ENCODE results near the gene CCNG1.
"Not testable (repeated sequence)": the region's sequence is repeated elsewhere in the genome, so short reads cannot be mapped to it uniquely, and the experiment has no call there.

The CCNG1 gene

GRCh38 chr5:163444526-163444925 is 7.1 kb downstream of the CCNG1 start:
- DNase-seq, result no peak

- DNase-seq, result no peak
Observed at GRCh38 chr5:163445345-163445744, 8.0 kb downstream of the CCNG1 start.

- DNase-seq, result no peak
Observed at GRCh38 chr5:163447191-163447590, 9.8 kb downstream of the CCNG1 start.

GRCh38 chr5:163447875-163448274 is 10.5 kb downstream of the CCNG1 start:
- no peak for DNase-seq

GRCh38 chr5:163448491-163448890 is 11.1 kb downstream of the CCNG1 start:
- no peak for DNase-seq

- no peak for DNase-seq
Observed at GRCh38 chr5:163451489-163451888, 14.1 kb downstream of the CCNG1 start.

- no peak for DNase-seq
Observed at GRCh38 chr5:163453705-163454104, 16.3 kb downstream of the CCNG1 start.

GRCh38 chr5:163455406-163455805 is 18.0 kb downstream of the CCNG1 start:
- DNase-seq, result not testable (repeated sequence)

GRCh38 chr5:163456029-163456589 is 18.7 kb downstream of the CCNG1 start:
- DNase-seq, result no peak

- DNase-seq, result no peak
Observed at GRCh38 chr5:163456840-163457239, 19.4 kb downstream of the CCNG1 start.

GRCh38 chr5:163458778-163459385 is 21.5 kb downstream of the CCNG1 start:
- DNase-seq, result no peak

GRCh38 chr5:163459462-163459818 is 22.0 kb downstream of the CCNG1 start:
- no peak for DNase-seq

- DNase-seq, result peak; percentile 93
Observed at GRCh38 chr5:163459819-163460561, 22.6 kb downstream of the CCNG1 start, which contains the start of gene NUDCD2. NUDCD2 (minus strand) TSS chr5:163460102; CDS start chr5:163460050, 52 bp downstream.

- no peak for DNase-seq
Observed at GRCh38 chr5:163460562-163461171, 23.3 kb downstream of the CCNG1 start, which contains the start of gene HMMR. HMMR (plus strand) TSS chr5:163460632; CDS start chr5:163460693, 61 bp downstream.

GRCh38 chr5:163463063-163463435 is 25.7 kb downstream of the CCNG1 start:
- no peak for DNase-seq

GRCh38 chr5:163467682-163468081 is 30.3 kb downstream of the CCNG1 start:
- no peak for DNase-seq

GRCh38 chr5:163473635-163474243 is 36.3 kb downstream of the CCNG1 start:
- no peak for DNase-seq

GRCh38 chr5:163475411-163475810 is 38.0 kb downstream of the CCNG1 start:
- DNase-seq, result no peak

- no peak for DNase-seq
Observed at GRCh38 chr5:163478126-163478981, 41.0 kb downstream of the CCNG1 start.

- DNase-seq, result no peak
Observed at GRCh38 chr5:163478982-163479271, 41.5 kb downstream of the CCNG1 start.

- DNase-seq, result no peak
Observed at GRCh38 chr5:163489055-163489744, 51.8 kb downstream of the CCNG1 start.

- no peak for DNase-seq
Observed at GRCh38 chr5:163489745-163490075, 52.3 kb downstream of the CCNG1 start.

Data from T-helper 9 cell (primary cell).